ENCODE results near the gene TMC5. TPM values are rescaled to one million over a fixed set of nuclear protein-coding genes. Genes with fewer than 3 reads are reported as not detected.
"Not testable (repeated sequence)": the region's sequence is repeated elsewhere in the genome, so short reads cannot be mapped to it uniquely, and the experiment has no call there.

TMC5 gene
- total RNA-seq, 4 donors from 2014 or later, result 0.29 to 4.0 (median 1.4) TPM

GRCh38 chr16:19540241-19540970 lies 122.7 kb downstream of the TMC5 start:
- Histone ChIP-seq H3K27ac (no peak overlapping the region), H3K9me3 (no peaks in the 10 kb centered on the region), H3K4me1 (peaks cover 0 to 5% of the 10 kb centered on the region in 2 donors), H3K4me3 (replicated peaks in 1 of 3) (no peak overlapping the region), H3K36me3 (peaks cover 23 to 36% of the 10 kb centered on the region in 2 donors), H3K27me3 (no peaks in the 10 kb centered on the region)
- TF ChIP-seq POLR2A (IDR thresholded peaks at IDR 0.05) (no peak), CTCF (IDR thresholded peaks at IDR 0.05) (no peak)
- DNase-seq, result no peak
- WGBS, 2 donors, result 97 to 98% methylated on average over 6 of the region's 6 CpGs
- intact Hi-C loops (cut with DNase I), result no loop called here

GRCh38 chr16:19542138-19542821 lies 124.6 kb downstream of the TMC5 start:
- H3K36me3 ChIP-seq, result peaks cover 11 to 32% of the 10 kb centered on the region in 2 donors
- WGBS, 2 donors, result 71% methylated on average over 3 of the region's 3 CpGs

GRCh38 chr16:19543278-19543996 lies 125.8 kb downstream of the TMC5 start:
- DNase-seq; H3K4me3 ChIP-seq (replicated peaks in 1 of 3); H3K27me3 ChIP-seq; H3K4me1 ChIP-seq; H3K27ac ChIP-seq; H3K9me3 ChIP-seq; intact Hi-C loops (cut with DNase I): not testable (repeated sequence)
- 91 to 93% methylated on average over 10 of the region's 10 CpGs for WGBS, 2 donors
- peaks cover 17 to 32% of the 10 kb centered on the region in 2 donors for H3K36me3 ChIP-seq

More at GRCh38 chr16:19542138-19542821, 124.6 kb downstream of the TMC5 start:
- no peak for DNase-seq
- H3K27ac ChIP-seq, result no peak overlapping the region
- TF ChIP-seq POLR2A (IDR thresholded peaks at IDR 0.05) (no peak), CTCF (IDR thresholded peaks at IDR 0.05) (no peak)
- H3K4me1 ChIP-seq, result peaks cover 0 to 5% of the 10 kb centered on the region in 2 donors
- intact Hi-C loops (cut with DNase I), result no loop called here
- no peaks in the 10 kb centered on the region for H3K9me3 ChIP-seq
- no peaks in the 10 kb centered on the region for H3K27me3 ChIP-seq
- H3K4me3 ChIP-seq (replicated peaks in 1 of 3), result no peak overlapping the region

GRCh38 chr16:19548144-19548543 lies 130.5 kb downstream of the TMC5 start:
- H3K9me3 ChIP-seq, result no peaks in the 10 kb centered on the region
- WGBS, 2 donors, result 97 to 98% methylated on average over 3 of the region's 3 CpGs
- no peak for DNase-seq
- H3K4me3 ChIP-seq (replicated peaks in 1 of 3), result no peak overlapping the region
- no peak overlapping the region for H3K27ac ChIP-seq
- intact Hi-C loops (cut with DNase I), result no loop called here
- no peaks in the 10 kb centered on the region for H3K27me3 ChIP-seq
- H3K36me3 ChIP-seq, result peaks cover 13 to 43% of the 10 kb centered on the region in 2 donors
- TF ChIP-seq POLR2A (IDR thresholded peaks at IDR 0.05) (no peak), CTCF (IDR thresholded peaks at IDR 0.05) (no peak)
- H3K4me1 ChIP-seq, result no peaks in the 10 kb centered on the region

Other genes starting within 250 kb of the TMC5 start
- 10 to 100 TPM in 1 of 4 donors, 1 to 10 TPM in 3; 2.8 to 17.2 (median 8.6) TPM for gene SYT17, start 249.6 kb upstream of the TMC5 start, total RNA-seq
- gene CLEC19A, start 132.2 kb upstream of the TMC5 start, total RNA-seq, result not detected
- 10 to 100 TPM; 57.3 to 80.9 (median 68.8) TPM for gene GDE1, start 104.2 kb downstream of the TMC5 start, total RNA-seq
- gene CCP110, start 106.1 kb downstream of the TMC5 start, total RNA-seq, result 10 to 100 TPM; 19.5 to 27.8 (median 24.0) TPM
- gene VPS35L, start 137.8 kb downstream of the TMC5 start, total RNA-seq, result 10 to 100 TPM; 64.9 to 74.3 (median 68.8) TPM

Measured in thyroid gland (tissue), 4 donors.